OCI-LY1 (cell line): ENCODE measurements around the gene ASAH2.

Experiments
- EZH2 ChIP-seq: fragments of 200-600 bp; sonication (generic), shearing (Covaris generic); IDR thresholded peaks from 2 replicates; pipeline ENCODE4 v1.8.0; 2017; ENCODE audit warnings: borderline replicate concordance, mixed run types, mild to moderate bottlenecking, antibody characterized with exemption, low read length, moderate library complexity, mixed read lengths
- TF ChIP-seq, protein P1 (sequence below): fragments of 200-600 bp; sonication (generic), shearing (Covaris generic); IDR thresholded peaks from 2 replicates; pipeline ENCODE4 v1.5.1; 2017; ENCODE audit warnings: mild to moderate bottlenecking, antibody characterized with exemption, low read length, moderate library complexity, mixed read lengths

GRCh38 chr10:50219200-50219599, 32.1 kb downstream of the ASAH2 start:
- TF ChIP-seq EZH2 = no peak
- TF ChIP-seq, protein P1, sequence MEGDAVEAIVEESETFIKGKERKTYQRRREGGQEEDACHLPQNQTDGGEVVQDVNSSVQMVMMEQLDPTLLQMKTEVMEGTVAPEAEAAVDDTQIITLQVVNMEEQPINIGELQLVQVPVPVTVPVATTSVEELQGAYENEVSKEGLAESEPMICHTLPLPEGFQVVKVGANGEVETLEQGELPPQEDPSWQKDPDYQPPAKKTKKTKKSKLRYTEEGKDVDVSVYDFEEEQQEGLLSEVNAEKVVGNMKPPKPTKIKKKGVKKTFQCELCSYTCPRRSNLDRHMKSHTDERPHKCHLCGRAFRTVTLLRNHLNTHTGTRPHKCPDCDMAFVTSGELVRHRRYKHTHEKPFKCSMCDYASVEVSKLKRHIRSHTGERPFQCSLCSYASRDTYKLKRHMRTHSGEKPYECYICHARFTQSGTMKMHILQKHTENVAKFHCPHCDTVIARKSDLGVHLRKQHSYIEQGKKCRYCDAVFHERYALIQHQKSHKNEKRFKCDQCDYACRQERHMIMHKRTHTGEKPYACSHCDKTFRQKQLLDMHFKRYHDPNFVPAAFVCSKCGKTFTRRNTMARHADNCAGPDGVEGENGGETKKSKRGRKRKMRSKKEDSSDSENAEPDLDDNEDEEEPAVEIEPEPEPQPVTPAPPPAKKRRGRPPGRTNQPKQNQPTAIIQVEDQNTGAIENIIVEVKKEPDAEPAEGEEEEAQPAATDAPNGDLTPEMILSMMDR = no peak
